Mucosa of stomach (tissue), 1 donor: ENCODE data around the gene PPP1CC.

Experiments used
- H3K27me3 ChIP-seq: one replicate; pipeline ENCODE4 v1.7.0; 2013; ENCODE audit warnings: mild to moderate bottlenecking, low read length; ENCODE audit not compliant: control insufficient read depth, insufficient read depth
- H3K36me3 ChIP-seq: one replicate; pipeline ENCODE4 v1.7.0; 2013; ENCODE audit warnings: low read length; ENCODE audit not compliant: control insufficient read depth, insufficient read depth
- H3K4me1 ChIP-seq: one replicate; pipeline ENCODE4 v1.7.0; 2013; ENCODE audit warnings: mild to moderate bottlenecking, low read length; ENCODE audit not compliant: control insufficient read depth, insufficient read depth
- H3K4me3 ChIP-seq: one replicate; pipeline ENCODE4 v1.7.0; 2013; ENCODE audit warnings: low read length
- H3K9ac ChIP-seq: one replicate; pipeline ENCODE4 v1.7.0; 2013; ENCODE audit warnings: mild to moderate bottlenecking, low read length, moderate library complexity
- H3K9me3 ChIP-seq: one replicate; pipeline ENCODE4 v1.7.0; 2013; ENCODE audit warnings: mild to moderate bottlenecking, low read length, moderate library complexity; ENCODE audit not compliant: control insufficient read depth
- donor health status: Pancreatic carcinoma.

Gene PPP1CC

GRCh38 chr12:110690127-110690430 is 52.6 kb downstream of the PPP1CC start:
- Histone ChIP-seq H3K36me3 (no peaks in the 10 kb centered on the region), H3K4me3 (no peak overlapping the region), H3K9ac (peak overlapping the region; percentile 39), H3K4me1 (peaks cover 19% of the 10 kb centered on the region), H3K27me3 (peaks cover 21% of the 10 kb centered on the region), H3K9me3 (no peaks in the 10 kb centered on the region)

DNA sequence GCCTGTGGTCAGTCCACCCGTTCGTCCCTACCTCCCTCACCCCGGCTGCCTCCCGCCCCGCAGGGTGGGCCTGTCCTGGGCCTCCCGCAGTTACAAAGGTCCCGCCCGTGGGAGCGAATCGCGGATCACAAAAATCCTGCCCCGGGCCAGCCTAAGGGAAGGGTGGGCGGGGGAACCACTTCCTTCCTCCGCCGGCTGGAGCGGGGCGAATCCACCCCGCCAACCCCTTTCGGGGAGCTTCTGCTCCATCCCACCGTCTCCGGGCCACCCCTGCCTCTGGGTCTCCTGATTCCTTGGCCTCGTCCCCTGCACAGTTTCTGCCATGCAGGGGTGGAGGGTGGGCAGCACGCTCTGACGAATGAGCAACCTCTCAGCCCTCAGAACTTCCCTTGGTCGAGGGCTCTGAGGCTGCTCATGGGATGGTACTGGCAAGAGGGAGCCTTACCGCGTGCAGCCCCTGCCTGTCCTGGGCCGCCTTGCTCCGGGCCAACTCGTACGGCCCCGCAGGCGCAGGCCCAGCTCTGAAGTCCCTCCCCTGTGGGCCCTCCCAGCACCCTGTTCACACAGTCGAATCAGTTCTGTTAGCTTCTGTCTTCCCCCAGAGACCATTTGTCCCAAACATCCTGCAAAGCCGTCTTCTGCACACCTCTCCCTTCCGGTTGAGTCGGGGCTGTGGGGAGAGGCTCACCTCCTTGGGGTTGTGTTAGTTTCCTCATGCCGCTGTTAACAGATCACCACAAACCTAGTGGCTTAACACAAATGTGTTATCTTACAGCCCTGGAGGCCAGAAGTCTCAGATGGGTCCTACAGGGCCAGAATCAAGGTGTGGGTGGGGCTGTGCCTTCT is 53.2 kb downstream of the PPP1CC start:
- Histone ChIP-seq H3K9me3 (no peaks in the 10 kb centered on the region), H3K4me3 (no peak overlapping the region), H3K27me3 (peaks cover 21% of the 10 kb centered on the region), H3K9ac (peak overlapping the region; percentile 39), H3K36me3 (no peaks in the 10 kb centered on the region), H3K4me1 (peaks cover 19% of the 10 kb centered on the region)

- H3K4me1 ChIP-seq: peaks cover 19% of the 10 kb centered on the region
These were observed 54.0 kb downstream of the PPP1CC start, which contains the start of gene HVCN1 for GRCh38 chr12:110688446-110689280. Gene HVCN1, minus strand, starts transcription at chr12:110689115. Its CDS starts 5,870 bp downstream, at chr12:110683245.

DNA sequence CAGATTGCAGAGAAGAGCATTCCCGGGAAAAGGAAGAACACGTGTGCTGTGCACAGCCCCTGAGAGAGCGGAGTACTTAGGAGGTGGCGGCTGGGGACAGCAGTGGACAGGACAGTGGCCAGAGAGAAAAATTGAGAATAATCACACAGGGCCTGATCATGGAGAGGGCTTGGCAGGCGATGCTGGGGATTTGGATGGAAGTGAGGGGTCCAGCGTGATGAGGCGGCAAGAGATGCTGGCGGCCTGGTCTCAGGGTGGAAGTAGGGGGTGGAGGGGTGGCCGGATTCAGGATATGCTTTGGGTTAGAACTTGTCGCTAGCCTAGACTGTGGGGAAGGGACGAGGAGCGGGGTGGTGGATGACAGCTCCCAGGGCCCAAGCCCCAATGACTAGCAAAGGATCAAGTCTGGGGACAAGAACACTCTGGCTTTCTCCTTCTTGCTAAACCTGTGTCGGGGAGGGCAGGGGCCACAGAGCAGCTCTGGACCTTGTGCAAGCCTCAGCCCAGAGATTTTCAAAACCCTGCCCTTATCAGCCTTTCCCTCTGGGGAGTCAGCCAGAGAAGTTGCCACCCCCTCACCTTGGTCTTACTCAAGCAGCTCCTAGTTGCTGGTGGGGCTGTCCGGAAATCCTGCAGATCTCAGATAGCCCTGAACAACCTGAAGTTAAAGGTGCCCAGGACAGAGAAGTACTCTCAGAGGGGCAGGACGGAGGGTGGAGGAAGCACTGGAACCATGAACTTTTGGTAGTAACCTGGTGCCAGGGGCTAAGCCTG is 55.1 kb downstream of the PPP1CC start:
- peaks cover 19% of the 10 kb centered on the region for H3K4me1 ChIP-seq

More at GRCh38 chr12:110688446-110689280, 54.0 kb downstream of the PPP1CC start, which contains the start of gene HVCN1:
- Histone ChIP-seq H3K9ac (peak within 1 kb of the TSS; percentile 64), H3K4me3 (peak within 1 kb of the TSS; percentile 36), H3K27me3 (peaks cover 21% of the 10 kb centered on the region), H3K36me3 (no peaks in the 10 kb centered on the region), H3K9me3 (no peaks in the 10 kb centered on the region)

GRCh38 chr12:110686294-110686903 is 56.3 kb downstream of the PPP1CC start:
- Histone ChIP-seq H3K9ac (no peak overlapping the region), H3K4me1 (peaks cover 19% of the 10 kb centered on the region), H3K36me3 (no peaks in the 10 kb centered on the region)

More for the DNA sequence above, 55.1 kb downstream of the PPP1CC start:
- H3K9me3 ChIP-seq: no peaks in the 10 kb centered on the region
- no peak overlapping the region for H3K9ac ChIP-seq
- peaks cover 21% of the 10 kb centered on the region for H3K27me3 ChIP-seq
- no peak overlapping the region for H3K4me3 ChIP-seq
- H3K36me3 ChIP-seq: no peaks in the 10 kb centered on the region

GRCh38 chr12:110684312-110684836 is 58.3 kb downstream of the PPP1CC start:
- H3K9me3 ChIP-seq: no peaks in the 10 kb centered on the region
- peaks cover 21% of the 10 kb centered on the region for H3K27me3 ChIP-seq
- H3K4me3 ChIP-seq: no peak overlapping the region
- H3K4me1 ChIP-seq: peaks cover 12% of the 10 kb centered on the region
- no peaks in the 10 kb centered on the region for H3K36me3 ChIP-seq
- H3K9ac ChIP-seq: no peak overlapping the region

More at GRCh38 chr12:110686294-110686903, 56.3 kb downstream of the PPP1CC start:
- Histone ChIP-seq H3K4me3 (no peak overlapping the region), H3K27me3 (peaks cover 21% of the 10 kb centered on the region), H3K9me3 (no peaks in the 10 kb centered on the region)

DNA sequence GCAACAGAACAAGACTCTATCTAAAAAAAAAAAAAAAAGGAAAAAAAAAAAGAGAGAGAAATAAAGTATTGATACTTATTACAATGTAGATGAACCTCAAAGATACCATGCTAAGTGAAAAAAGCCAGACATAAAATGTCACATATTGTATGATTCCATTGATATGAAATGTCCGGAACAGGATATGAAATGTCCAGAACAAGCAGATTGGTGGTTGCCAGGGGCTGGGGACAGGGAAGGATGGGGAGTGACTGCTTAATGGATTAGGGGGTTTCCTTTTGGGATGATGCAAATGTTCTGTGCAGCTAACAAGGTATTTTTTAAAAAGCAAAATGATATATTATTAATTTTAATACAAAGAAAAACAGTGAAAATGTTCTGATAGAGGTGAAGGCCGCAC is 58.8 kb downstream of the PPP1CC start:
- Histone ChIP-seq H3K9ac (no peak overlapping the region), H3K27me3 (peaks cover 21% of the 10 kb centered on the region), H3K4me1 (peaks cover 11% of the 10 kb centered on the region), H3K4me3 (no peak overlapping the region), H3K9me3 (no peaks in the 10 kb centered on the region), H3K36me3 (no peaks in the 10 kb centered on the region)

DNA sequence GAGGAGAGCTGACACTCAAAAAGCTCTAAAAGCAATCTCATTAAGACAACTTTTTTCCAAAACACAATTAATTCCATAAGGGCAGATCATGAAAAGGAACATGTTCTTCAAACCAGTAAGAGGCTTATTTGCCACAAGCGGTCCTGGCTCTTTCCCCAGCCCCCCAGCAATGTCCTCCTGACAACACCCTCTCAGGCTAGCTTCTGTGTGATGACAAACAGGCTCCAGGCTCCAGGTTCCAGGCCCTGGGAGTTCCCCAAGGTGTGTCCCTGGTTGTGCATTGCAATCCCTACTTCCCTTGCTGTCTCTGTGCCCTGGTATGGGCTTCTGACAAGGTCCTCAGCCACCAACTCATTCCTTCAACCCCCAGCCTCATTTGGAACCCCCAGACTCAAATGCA is 62.7 kb downstream of the PPP1CC start:
- H3K9ac ChIP-seq: no peak overlapping the region
- no peaks in the 10 kb centered on the region for H3K4me1 ChIP-seq
- H3K36me3 ChIP-seq: no peaks in the 10 kb centered on the region
- H3K9me3 ChIP-seq: no peaks in the 10 kb centered on the region
- no peaks in the 10 kb centered on the region for H3K27me3 ChIP-seq
- no peak overlapping the region for H3K4me3 ChIP-seq

GRCh38 chr12:110679201-110679600 is 63.5 kb downstream of the PPP1CC start:
- no peaks in the 10 kb centered on the region for H3K4me1 ChIP-seq
- H3K27me3 ChIP-seq: no peaks in the 10 kb centered on the region
- no peaks in the 10 kb centered on the region for H3K9me3 ChIP-seq
- no peaks in the 10 kb centered on the region for H3K36me3 ChIP-seq
- no peak overlapping the region for H3K4me3 ChIP-seq
- H3K9ac ChIP-seq: no peak overlapping the region

DNA sequence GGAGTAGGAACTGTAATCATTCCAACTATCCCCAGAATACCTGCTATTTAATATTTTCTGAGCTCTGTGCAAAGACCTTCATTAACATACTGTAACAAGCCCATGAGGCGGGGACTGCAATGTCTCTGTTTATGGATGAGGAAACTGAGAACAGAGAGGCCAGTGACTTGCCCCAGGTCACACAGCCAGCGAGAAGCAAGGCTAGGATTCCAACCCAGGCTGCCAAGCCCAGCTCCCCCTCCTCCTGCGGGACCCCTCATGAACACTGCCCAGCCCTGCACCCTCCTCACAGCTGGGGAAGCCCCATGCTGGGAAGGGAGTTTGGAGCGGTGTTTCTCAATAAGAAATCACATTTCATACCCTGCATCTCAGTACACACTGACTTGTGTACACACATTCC is 64.7 kb downstream of the PPP1CC start:
- H3K4me3 ChIP-seq: no peak overlapping the region
- H3K4me1 ChIP-seq: no peaks in the 10 kb centered on the region
- no peak overlapping the region for H3K9ac ChIP-seq
- H3K27me3 ChIP-seq: no peaks in the 10 kb centered on the region
- H3K36me3 ChIP-seq: no peaks in the 10 kb centered on the region
- no peaks in the 10 kb centered on the region for H3K9me3 ChIP-seq

DNA sequence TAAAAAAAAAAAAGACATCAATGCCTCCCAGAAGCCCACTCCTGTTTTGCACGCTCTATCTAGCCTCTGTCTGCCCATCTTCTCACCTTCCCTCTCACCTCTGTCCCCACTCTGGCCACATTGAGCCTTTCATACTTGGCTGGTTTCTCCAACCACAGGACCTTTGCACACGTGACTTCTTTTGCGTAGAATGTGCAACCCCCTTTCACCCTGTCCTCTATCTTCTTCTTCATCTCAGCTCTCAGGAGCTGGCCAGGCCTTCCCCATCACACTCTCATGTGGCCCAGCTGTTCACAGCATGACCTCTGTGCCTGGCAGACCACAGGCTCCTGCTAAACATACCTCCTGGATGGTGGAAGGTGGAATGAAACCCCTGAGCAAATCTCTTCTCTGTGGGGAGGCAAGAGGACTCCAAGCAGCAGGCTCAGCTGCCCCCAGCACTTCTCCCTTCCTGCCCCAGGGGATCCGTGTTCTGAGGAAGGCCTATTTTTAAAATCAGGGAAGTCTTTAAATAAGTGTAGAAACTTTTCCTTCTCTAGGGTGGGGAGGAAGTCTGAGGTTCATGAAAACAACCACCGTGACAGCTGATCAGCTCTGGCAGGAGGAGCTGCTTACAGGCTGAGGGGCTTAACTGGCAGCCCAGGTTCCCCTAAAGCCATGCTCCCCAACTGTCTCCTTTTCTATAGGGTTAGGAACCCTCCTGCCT is 65.3 kb downstream of the PPP1CC start:
- Histone ChIP-seq H3K36me3 (no peaks in the 10 kb centered on the region), H3K4me1 (no peaks in the 10 kb centered on the region)

More for the DNA sequence above, 65.3 kb downstream of the PPP1CC start:
- Histone ChIP-seq H3K9ac (no peak overlapping the region), H3K27me3 (no peaks in the 10 kb centered on the region), H3K9me3 (no peaks in the 10 kb centered on the region), H3K4me3 (no peak overlapping the region)
